GM21515 (cell line): ENCODE data around the gene PHC3.

ENCODE experiments used
- ATAC-seq: cut with Tn5 transposase; IDR thresholded peaks from one replicate; pipeline ENCODE4 v1.9.1; 2021; ENCODE audit not compliant: unreplicated experiment

Gene PHC3

DNA sequence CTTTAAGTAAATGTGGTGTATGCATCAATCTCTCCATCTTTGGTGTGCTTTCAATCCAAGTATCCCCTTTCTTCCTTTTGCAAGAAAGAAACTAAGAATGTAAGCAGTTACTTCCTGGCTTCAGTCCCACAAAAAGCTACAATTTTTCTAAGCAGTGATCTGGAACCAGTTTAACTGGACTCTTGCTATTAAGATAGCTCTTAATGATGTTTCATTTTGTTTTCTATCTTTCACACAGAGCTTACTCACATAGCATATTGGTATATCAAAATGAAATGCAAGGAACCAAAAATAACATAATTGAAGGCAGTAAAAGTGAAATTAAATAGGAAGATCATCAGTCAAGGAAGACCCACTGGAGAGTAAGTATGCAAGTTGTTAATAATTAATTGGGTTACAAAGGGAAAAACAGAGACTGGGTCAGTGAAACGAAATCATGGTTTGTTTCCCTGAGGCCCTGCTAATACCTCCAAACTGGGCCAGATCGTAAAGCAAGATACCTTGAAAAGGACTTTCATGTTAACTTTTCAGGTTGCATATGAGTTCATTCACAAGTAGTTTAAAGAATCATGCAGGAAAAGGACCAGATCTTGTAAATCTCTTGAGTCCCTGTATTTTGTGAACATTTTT, 101.9 kb downstream of the PHC3 start:
- no peak for ATAC-seq

DNA sequence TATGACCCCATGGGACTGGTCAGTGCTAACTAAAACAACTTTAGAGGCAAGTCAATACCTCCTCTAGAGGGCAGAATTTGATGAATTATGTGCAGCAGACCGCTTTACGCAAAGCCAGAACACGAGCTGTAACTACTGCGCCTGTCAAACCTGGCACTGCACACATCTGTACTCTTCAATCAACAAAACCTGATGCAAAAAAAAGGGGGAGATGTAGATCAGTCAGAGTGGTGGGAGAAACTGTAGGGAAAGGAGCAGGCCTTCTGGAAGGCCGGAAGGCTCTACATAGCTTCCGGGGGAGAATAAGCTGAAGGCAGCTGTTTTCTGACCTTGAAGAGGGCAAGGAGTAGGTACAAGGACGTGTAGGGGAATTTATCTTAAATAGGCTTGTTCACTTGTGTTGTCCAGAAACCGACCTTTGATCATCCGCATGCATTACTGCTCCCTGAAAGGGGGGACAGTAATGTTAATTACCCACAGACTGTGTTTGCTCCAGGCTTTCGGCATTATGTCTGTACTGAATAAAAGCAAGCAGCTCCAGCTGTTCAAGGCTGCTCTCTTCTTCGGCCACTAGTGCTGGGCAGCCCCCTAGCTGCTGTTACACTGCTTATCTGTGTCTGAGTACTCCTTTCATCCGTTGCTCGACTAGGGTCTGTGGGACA, 102.8 kb downstream of the PHC3 start:
- ATAC-seq: no peak

DNA sequence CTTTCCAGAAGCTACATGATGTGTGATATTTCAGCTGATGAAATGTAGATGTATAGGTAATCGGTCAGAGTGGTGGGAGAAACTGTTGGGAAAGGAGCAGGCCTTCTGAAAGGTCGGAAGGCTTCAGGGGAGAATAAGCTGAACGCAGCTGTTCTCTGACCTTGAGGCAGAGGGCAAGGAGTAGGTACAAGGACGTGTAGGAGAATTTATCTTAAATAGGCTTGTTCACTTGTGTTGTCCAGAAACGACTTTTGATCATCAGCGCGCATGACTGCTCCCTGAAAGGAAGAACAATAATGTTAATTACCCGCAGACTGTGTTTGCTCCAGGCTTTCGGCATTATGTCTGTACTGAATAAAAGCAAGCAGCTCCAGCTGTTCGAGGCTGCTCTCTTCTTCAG, 104.2 kb downstream of the PHC3 start:
- no peak for ATAC-seq

DNA sequence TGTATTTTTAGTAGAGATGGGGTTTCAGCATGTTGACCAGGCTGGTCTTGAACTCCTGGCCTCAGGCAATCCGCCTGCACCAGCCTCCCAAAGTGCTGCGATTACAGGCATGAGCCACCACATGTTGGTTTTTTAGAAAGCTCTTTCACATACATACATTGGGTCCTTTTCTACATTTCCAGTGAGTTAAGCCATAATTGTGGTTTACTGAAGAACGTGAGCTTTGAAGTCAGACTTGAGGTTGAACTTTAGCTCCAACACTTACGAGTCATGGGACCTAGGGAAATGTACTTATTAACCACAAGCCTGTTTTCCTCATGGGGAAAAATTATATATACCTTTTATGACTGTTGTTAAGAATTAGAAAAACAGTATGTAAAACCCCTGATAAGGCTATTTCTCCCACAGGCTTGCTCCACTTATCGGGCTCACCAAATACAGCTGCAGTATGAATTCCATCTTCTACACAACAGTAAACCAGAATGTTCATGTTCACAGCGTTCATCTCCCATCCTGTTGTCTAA, 104.8 kb downstream of the PHC3 start:
- ATAC-seq: no peak

DNA sequence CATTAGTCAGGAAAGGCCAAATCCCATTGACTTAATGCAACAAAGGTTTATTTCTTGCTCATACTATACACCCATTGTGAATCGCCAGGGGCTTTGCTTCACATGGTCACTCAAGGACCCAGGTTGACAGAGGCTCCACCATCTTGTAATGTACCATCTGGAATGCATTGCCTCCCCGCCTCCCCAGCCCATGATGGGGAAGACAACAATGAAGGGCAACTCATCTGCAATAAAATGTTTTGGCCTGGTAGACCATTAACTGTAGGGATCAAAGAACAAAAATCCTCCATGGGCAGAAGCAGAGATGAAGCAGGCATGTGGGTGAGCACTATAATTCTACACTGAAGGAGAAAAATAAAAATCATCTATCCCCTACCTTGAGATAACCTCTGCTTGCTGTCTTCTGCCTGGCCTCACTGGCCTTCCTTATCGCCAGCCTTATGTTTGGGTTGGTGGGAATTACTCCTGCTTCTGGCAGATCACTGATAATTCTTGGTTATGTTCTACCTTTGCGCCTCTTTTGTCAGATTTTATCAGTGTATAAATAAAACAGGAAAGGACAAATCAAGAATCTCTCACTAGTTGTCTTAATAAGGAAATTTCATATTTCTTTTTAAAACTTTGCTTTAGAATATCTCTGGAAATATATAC, 106.0 kb downstream of the PHC3 start:
- ATAC-seq: no peak

DNA sequence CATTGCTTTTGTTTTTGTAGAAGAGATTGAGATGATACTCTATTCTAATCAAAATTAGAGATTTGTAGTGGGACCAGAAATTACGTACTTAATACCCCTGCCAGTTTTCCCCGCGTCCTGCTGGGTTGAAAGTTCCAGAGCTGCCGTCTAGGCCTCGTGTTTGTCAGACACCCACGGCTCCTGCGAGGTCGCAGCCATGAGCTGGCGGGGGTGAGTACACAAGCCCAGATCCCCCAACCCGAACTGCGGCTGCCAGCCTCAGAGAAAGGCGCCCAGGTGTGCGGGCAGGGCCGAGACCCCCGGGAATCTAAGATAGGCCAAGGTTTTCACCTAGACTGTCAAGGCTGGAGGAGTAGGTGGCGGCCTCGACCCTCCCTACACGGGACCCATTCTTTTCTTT, 117.4 kb downstream of the PHC3 start:
- no peak for ATAC-seq

DNA sequence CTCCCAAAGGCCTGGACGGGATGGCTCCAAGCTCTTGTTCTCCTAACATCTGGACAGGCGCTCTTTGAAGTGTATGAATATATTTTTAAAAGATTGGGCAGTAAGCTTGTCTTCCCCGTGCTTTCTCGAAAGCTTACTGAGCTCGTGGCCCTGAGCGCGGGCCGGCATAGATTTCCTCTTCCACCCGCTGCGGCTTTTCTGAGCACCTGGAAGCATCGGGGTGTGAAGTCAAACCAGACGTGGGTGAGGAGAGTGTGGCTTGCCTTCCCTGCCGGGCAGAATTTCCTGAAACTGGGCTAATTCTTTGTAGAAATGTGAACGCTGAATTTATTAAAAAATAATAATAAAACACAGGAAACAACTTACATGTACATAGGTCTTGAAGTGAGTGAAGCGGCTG, 117.8 kb downstream of the PHC3 start:
- ATAC-seq: no peak

DNA sequence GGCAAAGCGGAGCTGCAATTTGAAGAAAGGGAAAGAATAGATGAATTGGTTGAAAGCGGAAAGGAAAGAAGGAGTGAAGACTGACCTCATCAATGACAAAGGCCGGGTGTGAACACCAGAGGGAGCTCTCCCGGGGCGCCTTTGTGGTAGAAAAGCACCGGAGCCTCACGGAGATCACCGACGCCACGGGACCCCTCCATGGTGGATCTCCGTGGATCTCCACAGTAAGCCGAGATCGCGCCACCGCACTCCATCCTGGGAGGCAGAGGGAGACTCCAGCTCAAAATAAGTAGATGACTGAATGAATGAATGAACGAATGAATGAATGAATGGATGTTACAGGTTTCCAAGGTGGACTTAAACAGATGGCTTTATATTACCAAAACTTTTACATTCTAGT, 118.8 kb downstream of the PHC3 start:
- no peak for ATAC-seq

DNA sequence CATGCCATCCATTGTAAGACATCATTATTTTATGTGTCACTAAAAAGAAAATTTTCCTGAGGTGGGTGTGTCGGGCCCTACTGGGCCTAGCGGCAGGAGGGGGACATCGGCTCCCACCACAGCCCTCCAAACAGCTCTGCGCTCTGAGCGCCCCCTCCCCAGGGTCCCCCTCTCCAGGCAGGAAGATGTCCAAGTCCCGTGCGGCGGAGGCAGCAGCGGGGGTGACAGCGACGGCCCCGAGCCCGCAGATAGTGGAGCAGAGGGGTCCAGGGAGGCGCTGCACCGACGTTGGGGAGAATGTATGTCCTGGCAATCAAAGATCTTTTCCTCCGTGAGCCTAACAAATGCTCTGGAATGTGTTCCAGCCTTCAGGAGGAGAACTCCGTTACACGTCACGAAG, 119.5 kb downstream of the PHC3 start:
- no peak for ATAC-seq

DNA sequence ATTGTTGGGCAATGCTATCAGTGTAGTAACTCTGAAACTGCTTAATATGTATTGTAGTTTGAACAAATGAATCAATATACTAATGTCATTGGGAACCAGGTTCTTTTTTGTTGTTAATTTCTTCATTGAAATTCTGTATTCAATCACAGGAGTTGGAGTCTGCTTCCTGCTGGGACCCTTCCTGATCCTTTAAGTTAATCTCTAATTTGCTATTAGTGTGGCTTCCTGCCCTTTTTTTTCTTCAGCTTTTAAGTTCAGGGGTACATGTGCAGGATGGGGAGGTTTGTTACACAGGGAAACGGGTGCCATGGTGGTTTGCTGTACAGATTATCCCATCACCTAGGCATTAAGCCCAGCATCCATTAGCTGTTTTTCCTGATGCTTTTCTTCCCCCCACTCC, 122.1 kb downstream of the PHC3 start:
- ATAC-seq: no peak

DNA sequence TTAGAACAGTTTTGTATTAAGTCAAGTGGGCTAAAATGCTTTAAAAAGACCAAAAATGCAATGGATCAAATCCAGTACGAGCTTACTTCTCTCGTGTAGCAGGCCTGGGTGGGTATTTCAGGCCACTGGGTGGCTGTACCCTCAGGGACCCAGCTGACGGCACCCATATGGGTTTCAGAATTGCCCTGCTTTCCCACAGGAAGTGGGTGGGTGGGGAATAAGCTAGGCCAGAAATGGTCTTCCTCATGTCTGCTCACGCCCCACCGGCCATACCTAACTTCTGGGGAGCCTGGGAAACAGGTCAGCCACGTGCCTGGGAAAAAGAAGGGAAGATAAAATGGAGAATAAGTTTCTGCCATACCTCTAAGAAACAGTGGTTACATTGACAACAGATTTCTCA, 123.4 kb downstream of the PHC3 start:
- no peak for ATAC-seq

DNA sequence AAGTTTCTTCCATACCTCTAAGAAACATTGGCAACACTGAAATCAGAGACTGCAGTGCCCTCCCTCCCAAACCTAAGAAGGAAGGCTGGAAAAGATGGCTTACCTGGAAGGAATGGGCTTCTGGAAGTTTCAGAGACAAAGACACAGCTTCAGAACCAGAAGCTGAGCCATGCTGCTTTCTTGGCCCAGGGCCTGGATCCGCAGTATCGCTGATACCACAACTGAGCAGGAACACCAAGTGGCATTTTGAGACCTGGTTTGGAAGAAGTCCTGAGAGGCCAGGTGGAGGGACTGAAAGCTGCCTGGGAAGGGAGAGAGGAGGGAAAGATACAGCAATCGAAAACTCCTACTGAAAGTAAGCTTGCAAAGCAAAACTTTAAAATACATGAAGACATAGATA, 124.0 kb downstream of the PHC3 start:
- ATAC-seq: no peak

DNA sequence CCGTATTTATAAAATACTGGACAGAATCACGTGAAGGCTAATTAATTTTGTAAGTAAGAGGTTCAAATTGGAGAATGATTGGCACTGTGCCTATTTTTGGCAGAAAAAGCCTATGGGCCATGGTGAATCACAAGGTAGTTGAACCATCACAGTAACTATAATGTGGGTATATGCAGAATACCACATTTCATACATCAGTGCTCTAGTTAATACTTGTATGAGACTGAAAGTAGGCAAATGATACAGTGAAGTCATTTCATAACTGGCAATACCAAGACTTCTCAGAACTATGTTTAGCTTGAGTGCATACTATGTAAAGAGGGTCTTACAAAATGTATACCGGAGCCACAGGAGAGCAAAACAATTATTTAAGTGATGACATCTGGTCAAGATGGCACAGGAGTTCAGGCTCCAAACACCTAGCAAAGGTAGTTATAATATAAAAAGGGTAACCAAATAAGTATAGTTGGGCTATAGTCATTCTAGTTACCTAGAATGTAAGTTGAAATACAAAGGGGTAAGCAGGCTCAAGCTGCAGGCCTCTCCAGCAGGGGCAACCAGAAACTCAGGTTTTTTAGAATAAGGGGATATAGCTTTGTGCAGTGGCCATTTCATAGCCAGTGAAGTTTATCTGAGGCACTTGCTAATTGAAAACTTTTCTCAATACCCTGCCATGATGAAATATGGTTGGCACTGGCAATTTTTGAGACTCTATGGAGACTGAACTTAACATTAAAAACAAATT, 124.7 kb downstream of the PHC3 start:
- peak; percentile 90 for ATAC-seq

DNA sequence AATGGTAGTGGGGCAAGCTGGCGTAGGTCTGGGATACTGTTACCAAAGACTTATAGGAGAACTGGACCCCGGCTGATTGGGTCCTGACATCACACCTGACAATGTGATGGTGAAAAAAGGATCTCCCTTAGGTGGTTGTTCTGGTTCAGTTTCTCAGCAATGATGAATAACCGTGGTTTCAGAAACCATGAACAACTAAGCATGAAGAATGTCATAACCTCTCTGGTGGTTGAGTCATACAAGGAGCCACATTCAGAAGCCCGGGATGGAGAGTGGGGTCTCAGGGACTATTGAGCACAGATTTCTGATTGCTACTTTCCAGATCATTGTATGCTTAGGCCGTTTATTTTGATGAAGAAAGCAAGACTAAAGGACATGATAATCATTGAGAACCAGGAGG, 126.3 kb downstream of the PHC3 start:
- ATAC-seq: peak; percentile 63

DNA sequence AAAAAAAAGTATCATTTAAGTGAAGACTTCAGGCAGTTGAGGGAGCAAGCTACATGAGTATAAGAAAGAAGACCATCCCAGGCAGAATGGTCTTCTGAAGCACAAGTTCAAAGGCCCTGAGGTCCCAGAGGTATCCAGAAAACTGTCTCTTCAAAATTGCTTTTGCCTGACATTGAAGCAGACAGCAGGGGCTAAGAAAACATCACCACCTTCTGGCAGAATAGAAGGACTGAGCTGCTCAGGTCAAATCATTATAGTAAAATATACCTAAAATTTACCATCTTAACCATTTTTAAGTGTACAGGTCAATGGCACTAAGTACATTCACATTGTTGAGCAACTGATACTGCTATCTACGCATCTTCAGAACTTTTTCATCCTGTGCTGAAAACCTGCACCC, 127.3 kb downstream of the PHC3 start:
- ATAC-seq: no peak

DNA sequence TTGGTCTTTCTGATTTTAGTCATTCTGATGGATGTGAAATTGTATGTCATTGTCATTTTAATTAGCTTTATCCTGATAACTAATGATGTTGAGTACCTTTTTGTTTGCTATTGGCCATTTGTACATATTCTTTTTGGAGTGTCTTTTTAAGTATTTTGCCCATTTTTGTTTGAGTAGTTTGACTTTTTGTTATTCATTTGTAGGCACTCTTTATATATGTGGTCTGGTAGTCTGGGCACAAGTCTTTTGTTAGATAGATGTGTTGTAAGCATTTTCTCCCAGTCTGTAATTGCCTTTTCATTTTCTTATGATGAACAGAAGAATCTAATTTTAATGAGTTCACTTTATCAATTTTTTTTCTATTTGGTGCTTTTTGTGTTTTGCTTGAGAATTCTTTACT, 129.1 kb downstream of the PHC3 start:
- ATAC-seq: no peak

DNA sequence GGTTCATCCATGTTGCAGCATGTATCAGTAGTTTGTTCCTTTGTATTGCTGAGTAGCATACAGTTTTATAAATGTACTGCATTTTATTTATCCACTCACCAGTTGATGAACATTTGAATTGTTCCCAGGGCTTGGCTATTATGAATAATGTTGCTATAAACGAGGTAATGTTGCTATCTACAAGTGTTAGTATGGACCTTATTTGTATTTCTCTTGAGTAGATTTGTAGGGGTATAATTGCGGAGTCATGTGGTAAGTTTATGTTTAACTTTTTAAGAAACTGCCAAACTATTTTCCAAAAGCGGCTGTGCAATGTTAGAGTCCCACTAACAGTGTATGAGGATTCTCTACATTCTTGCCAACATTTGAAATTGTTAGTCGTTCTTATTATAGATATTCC, 130.8 kb downstream of the PHC3 start:
- no peak for ATAC-seq

DNA sequence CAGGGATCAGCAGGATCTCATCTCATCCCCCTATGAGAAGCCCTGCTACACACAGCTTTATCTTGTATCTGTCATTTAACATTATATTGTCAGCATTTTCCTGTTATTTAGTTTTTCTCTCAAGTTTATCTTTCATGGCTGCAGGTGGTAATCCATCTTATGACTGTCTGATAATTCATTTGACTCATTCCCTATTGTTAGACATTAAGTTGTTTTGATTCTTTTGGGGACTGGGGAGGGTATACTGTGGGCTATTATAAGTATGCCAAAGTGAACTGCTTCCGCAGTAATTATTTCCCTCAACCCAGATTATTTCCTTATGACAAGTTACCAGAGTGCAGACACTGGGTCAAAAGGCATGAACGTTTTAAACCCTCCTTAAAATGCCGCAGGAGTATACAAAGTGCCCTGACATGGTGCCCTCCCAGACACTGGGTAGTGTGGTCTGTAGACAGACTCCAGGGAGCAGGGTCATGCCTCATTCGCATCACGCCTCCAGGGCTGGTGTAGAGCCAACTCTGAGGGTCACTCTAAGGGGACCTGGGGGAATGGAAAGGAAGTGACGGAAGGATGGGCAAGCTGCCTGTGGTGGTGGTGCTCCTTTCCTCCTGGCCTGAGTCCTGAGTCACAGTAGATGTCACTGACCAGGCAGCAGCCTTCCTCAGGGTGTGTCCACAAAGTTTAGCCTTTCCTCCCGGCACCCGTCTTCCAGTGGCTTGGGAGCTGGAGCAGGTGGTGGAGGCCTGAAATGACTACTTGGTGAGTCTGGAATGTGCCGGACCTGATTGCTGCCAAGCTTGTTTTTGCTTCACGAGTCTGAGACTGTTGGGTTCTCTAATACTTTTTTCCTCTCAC, 132.2 kb downstream of the PHC3 start:
- no peak for ATAC-seq

DNA sequence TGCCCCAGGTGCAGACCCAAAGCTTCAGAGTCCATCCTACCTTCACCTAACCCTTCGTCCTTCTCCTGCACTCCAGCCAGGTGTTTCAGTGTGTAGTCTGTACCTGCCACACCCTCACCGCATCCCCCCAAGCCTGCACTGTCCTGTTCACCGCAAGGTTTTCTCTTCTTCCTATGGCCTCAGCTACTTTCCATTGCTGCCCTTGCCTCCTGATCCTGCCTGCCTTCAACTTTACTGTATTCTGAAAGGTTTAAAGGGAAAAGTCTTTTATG, 134.5 kb downstream of the PHC3 start:
- no peak for ATAC-seq

DNA sequence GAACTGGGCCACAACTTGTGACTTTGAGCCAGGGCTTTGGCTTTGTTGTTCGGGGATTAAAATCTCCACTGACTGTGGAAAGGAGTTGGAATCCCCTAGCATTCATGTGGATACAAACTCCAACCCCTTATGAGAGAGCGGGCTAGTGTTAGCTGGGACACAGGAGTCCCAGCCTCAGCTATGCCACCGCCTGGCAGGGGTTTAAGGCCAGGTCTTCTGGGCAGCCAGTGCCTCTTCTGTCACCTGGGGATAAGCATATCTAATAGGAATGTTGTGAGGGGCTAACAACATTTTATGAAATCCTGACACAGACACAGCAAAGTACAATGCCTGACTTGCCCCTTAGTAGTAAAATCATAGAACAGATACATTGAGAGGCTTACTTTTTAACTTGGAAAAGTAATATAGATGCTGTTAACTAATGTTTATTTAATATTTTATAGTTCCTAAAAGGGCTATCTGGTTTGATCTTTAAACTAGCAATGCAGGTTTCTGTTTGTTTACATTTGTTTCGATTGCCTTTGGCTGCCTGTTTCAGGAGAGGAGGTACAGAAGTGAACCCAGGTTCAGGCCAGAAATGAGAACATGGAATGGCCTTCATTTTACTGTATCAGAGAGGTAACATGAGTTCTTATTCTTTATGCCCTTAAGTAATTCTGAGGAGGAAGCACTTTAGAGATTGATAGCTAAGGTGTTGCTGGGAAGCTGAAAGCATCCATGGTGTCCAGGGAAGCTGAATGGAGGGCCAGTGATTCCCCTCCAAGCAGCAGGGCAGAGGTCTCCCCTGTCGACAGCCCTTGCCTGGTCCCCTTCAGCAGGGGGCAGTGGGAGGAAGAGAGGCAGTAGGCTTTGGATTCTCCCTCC, 135.0 kb downstream of the PHC3 start:
- no peak for ATAC-seq
